GM18520 (cell line): ENCODE data around the gene PATZ1.

Experiments used
- ATAC-seq: cut with Tn5 transposase; IDR thresholded peaks from one replicate; pipeline ENCODE4 v1.9.1; 2021; ENCODE audit not compliant: unreplicated experiment

Gene PATZ1

DNA sequence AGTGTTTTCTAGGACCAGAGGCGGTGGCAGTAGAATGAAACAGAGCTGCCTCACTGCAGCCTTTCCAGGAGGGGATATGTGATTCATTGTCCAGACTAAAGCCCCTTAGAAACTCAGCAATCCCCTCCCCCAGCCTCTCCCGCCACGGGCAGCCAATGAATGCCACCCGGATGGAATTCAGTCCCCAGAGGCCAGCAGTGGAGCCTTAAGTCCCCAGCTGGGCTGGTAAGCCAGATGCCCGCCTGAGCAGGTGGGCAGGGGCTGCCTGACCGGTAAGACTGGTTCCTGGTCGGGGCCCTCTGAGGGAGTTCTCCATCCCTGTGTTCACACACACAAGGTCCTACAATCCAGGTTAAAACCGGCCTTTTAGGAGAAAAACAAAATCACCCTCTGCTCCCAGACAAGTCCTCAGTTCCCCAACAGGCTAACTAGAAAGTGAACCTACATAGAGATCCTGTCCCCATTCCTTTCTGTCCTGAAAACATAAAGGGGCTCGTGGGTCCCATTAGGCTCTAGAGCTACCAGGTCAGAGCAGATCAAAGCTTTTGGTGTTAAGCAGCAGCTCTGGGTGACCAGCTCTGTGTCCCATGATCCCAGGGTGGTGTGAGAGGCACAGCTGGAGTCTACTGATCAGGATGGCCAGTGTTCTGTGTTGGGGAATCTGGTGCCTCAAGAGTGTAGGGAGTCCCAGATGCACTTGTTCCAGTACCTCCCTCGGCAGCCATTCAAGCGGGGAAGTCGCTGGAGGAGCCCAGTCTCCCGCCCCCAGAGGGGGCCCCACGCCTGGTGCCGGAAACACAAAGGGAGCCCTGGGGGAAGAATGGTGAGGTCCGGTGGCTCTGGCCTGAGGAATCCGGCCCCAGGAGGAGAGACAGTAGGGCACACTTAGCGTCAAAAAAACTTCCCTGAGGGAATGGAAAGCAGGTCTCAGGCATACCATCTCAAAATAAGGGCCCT, 2.6 kb downstream of the PATZ1 start:
- ATAC-seq, result no peak

DNA sequence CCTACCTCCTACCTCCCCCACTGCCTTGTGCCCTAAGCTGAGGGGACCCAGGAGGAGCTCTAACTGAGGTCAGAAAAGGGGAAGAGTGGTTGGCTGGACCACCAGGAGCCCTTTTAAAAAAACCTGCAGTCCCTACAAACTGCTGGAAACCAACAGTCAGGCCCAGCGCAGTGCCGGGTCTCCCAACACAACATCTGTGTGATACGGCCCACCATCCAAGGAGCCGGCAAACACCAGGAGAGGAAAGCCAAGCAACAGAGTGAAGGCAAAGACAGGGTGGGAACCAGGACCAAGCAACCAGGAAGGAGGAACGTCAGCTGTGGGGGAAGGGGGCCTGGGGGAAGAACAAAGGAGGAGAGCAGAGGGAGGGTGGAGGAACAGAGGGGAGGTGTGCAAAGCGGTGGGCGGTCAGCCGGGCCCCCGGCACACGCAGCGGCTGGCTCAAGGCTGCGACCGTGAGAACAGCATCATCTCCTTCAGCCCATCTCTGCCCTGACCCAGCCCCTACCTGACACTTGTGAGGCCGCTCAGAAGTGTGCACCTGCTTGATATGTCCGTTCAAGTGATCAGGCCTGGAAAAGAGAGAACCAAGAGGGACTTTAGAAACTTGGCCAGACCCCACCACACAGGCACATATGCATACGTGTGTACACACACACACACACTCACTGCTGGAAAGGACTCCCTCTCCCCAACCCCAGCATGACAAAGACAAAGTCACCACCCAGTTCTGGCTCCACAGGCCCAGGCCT, 3.6 kb downstream of the PATZ1 start:
- no peak for ATAC-seq

DNA sequence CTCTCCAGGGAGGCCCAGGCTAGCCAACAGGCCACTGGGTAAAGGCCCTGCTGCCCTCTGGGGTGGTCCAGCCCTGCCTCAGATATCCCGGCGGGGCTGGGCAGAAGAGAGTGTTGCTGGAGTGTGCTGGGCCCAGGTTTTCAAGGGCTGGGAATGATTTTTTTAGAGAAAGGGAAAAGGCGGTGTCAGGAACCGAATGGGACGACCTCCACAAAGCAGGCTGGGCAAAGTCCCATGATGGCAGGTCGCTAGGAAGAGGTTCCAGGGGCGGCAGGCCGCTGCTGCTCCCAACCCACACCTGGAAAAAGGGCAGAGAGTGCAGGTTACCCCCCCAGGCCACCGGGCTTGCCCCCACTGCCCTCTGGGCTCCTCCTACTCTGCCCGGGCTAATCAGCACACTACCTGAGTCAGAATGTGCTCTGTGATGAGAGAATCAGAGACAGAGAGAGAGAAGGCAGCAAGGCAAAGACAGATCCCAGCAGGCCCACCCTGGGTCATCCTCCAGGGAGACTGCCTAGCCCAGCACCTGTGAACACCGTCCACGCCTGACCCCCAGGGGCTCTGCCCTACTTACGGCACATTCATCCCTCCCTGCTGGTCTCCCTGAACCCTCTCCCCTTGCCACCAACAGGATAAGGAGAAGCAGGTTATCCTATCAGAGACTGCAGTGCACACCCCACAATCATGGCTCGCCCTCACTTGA, 4.6 kb downstream of the PATZ1 start:
- no peak for ATAC-seq

DNA sequence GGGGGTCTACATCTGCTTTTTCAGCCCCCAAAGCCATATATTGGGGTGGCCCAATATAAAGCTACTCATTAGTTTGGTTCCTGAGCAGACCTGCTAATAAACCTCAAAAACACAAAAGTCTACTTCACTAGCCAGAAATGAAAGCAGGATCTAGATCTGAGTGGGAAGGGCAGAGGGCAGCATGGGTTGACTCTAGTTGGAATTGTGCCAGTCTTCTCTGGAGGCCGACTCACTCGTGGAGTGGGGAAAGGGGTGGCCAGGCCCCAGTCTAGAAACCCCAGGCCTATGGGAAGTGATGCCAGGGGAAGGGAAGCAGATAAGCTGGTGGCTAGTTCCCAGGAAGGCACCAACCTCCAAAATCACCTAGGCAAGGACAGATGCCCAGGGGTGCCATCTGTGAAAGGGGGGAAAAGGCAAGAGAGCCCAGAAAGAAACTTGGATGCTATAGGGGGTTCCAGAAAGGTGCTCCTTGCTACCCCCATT, 5.3 kb downstream of the PATZ1 start:
- no peak for ATAC-seq

DNA sequence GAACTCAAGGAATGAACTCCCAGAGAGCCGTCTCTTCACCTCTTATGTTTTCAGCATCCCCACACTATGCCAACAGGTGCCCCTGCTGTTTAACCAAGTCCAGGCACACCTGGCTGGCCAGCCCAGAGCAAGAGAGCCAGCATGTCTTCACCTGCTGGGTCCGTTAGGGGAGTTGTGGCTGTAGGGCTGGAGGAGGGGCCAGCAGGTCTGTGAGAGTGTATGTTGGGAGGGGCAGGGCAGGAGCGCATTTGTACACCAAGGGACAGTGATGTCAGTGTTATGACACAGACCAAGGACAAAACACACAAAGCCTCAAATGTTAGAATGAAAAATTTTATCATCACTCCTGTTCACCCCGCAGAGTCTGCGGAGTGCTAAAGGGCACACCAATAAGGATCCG, 5.8 kb downstream of the PATZ1 start:
- ATAC-seq, result no peak

DNA sequence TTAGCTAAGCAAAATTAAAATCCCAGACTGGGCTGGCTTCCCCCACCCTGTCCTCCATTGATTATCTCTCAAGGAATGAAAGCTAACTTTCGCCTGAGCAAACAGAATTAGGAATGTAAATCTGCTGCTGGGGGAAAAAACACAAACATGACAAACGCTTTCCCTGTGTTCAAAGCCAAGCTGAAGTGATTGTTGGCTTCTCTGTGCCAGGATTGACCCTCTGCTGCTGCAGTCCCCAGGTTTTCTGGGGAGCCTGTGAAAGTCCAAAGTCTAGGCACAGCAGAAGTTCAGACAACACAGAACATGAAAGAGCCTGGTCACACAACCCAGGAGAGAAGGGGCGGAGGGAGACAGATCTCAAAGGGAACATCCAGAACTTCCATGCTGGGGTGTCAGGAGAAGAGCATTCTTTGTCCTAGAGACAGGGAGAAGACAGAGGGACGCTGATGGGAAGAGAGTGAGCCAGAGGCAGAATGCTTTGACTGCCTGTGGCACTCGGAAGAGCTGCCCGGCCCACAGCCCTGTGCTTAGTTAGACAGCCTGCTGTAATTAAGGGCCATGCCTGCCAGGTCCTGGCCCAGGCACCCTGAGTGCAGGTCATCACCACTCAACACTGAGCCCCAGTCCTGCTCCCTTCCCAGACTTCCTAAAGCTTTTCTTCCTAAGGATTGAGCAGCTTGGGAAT, 6.9 kb downstream of the PATZ1 start:
- no peak for ATAC-seq

DNA sequence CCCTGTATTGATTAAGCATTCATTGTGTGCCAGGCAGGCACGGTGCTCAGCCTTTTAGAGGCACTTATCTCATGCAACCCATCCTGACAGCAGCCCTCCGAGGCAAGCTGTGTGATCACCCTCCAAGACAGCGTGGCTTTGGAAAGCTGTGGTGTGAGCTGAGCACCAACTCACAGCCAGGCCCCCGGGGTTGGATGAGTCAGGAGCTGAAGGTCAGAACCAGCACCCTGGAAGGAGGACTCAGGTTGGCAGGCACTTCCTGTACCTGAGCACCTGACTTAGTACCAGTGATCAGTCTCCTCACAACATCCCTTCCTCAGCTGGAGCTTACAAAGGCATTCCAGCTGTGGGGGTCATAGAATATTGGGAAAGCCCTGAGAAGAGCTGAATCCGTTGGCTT, 9.0 kb downstream of the PATZ1 start:
- no peak for ATAC-seq

DNA sequence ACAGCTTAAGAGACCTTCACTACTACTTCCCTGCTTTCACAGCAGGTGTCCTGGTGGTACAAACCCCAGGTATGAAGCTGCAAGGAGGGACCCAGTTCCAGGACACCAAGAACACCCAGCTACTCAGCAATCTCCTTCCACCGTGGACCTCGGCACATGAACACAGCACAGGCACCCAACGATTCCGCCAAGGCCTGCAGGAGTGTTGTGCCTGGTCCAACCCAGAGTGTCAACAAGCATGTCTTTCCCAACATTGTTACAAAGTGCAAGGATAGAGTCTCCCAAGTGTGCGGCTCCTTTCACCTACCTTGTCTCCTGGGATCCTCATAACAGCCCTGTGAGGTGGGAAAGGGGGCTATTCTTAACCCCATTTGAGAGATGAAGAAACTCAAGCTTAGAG, 11.8 kb downstream of the PATZ1 start:
- no peak for ATAC-seq

DNA sequence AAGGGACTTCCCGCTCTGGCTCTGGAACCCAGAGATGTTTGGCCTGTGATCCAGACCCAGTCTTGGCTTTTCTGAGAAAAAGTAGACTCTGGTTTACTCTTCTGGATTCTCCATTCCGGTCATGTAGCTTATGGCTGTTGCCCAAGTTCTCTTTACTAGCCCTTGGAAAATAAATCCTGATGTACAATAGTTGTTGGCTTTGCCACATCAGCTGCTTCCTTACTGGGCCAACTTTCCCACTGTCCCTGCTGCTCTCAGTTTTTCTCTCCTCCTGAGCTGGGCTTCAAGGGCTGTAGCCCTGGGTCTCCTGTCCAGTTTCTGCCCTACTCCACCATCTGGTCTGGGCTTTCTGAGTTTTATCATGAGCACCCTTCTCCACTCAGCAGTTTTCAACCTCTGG, 12.5 kb downstream of the PATZ1 start:
- ATAC-seq, result no peak

DNA sequence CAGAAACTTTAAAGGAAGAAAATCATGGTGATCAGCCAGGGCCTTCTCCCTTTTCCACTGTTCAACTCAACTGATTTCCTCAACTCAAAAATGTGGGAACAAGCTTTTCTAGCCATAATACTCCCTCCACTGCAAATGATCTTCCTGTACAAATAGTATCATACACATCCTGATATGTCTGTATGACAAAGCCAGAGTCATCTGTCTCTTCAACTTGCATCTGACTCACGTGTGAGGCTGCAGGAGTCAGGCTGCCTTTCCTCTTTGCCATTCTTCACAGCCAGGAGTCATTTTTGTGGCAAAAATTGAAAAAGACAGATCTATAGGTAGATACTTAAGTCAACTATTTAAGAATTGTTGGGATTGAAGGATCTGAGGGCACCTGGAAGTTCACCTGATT, 13.3 kb downstream of the PATZ1 start:
- ATAC-seq, result no peak

DNA sequence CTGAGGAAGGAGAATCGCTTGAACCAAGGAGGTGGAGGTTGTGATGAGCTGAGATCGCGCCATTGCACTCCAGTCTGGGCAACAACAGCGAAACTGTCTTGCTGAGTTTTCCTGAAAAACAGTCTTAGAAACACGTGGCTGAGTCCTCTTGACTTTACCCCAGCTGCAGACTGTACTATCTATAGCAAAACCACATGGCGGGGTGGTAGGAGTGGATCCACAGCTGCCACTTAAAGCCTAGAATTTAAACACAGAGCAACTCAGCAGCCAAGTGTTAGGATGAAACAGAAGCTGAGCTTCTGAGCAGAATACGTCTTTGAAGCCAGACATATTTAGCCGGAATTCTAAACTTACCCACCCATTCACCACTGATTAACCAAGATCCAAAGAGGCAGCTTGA, 14.1 kb downstream of the PATZ1 start:
- no peak for ATAC-seq

DNA sequence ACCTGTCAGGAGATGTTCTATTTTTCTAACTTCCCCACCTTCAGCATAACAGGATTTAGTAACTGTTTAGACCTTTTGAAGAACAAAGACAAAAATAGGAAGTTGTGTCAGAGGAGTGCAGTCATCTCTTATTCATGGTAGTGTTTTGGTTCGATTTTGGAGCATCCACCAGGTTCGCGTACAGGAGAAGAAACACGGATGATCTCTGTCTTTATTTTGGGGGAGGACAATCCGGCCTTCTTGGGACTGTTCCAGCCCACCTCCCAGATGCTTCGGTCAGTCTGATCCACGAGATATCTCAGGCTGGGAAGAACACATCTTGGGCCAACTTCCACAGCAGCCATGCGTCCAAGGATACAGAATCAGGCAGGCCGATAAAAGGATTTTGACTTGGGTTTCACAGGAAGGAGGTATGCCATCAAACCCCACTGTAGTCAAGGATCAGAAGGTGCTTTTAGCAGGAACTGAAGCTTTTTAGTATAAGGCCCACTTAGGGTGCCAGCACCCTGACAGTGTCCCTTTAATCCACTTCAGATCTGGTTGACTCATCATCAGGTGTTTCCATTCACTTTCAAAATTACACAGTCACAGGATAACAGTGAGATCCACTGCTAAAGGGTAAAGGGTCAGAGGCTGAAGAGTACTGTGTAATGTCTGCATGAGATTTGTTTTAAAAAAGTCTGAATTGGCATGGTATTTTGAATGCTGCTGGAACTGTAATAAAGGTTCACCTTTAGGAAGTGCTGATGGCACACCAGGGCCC, 16.5 kb downstream of the PATZ1 start:
- no peak for ATAC-seq

DNA sequence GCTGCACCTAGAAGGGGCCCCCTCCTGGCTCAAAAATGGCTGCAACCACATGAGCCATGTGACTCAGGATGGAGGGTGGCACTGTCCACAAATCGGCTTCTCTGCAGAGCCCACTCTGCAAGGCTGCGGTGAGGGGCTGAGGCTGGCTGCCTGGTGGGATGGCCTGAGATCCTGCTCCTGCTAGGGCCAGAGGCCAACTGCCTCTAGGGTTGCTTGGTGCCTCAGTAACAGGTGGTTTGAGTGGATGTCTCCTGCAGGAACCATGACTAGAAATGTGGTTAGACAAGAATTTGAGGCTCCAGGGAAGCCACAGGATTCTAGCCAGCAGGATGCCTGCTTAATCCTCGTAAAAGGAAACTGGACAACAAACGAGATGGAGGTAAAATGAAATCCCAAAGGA, 17.1 kb downstream of the PATZ1 start:
- no peak for ATAC-seq

DNA sequence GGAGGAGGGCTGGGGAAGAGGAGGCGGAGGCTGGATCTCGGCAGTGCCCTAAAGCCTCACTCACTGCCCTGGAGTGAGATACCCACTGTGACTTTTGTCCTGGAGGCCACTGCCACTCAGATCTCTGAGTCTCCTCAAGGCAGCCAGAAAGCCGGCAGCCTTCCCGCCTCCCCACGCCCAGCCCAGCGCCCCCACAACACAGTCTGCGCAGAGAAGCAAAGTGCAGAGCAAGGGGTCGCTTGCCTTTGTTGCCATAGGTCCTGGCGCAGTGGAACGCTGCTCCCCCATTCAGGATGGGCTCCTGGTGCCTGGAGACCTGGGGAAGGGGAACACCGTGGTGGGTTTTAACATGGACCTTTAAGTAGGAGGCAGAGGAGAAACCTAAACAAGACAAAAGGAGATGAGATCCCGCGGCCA, 17.6 kb downstream of the PATZ1 start:
- no peak for ATAC-seq

DNA sequence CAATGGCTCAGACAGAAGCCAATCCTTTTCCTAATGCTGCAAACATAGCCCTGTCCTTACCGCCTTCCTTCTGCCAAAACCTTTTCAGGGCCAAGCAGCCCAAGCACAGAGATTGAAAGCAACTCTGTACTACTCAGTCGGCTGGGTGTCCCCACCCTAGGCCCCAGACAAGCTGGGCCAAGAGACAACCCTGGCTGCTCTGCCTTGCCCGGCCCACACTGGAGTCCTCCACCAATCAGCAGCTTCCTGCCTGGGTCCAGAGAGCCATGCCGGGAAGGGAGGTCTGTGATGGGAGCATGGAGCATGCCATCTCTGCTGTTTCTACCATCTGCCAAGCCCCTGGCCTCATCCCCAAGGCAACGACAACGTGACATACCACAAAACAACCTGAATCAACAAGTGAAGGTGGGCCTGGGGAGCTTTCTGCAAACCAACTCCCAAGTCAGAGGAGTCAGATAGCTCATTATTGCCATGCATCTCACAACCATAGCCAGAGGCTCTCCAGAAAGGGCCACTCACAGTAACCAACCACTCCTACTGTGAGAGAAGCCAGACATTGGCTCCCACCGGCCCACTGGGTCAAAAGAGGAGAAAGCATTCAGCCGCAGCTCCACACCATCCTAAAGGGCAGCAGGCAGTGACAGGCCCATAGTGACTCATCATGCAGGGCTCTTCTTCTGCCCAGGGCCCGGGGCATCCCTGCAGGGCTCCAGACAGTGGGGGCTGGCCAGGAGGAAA, 18.2 kb downstream of the PATZ1 start:
- no peak for ATAC-seq

DNA sequence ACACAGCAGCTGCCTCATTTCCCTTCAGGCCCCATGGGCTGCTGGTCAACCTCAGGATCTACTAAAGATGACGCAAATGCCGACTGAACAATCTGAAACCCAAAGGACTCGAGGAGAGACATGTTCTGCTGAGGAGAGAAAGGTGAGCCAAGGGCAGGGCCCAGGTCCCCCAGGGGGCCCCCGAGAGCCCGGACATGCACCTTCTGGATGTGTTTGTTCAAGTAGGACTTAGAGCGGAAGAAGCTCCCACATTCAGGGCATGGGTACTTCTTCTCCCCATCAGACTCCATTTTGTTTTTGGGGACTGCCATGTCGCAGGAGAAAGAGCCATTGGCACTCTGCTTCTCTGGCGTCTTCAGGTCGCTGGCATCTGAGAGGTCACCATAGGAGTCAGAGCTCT, 19.3 kb downstream of the PATZ1 start:
- ATAC-seq, result no peak

DNA sequence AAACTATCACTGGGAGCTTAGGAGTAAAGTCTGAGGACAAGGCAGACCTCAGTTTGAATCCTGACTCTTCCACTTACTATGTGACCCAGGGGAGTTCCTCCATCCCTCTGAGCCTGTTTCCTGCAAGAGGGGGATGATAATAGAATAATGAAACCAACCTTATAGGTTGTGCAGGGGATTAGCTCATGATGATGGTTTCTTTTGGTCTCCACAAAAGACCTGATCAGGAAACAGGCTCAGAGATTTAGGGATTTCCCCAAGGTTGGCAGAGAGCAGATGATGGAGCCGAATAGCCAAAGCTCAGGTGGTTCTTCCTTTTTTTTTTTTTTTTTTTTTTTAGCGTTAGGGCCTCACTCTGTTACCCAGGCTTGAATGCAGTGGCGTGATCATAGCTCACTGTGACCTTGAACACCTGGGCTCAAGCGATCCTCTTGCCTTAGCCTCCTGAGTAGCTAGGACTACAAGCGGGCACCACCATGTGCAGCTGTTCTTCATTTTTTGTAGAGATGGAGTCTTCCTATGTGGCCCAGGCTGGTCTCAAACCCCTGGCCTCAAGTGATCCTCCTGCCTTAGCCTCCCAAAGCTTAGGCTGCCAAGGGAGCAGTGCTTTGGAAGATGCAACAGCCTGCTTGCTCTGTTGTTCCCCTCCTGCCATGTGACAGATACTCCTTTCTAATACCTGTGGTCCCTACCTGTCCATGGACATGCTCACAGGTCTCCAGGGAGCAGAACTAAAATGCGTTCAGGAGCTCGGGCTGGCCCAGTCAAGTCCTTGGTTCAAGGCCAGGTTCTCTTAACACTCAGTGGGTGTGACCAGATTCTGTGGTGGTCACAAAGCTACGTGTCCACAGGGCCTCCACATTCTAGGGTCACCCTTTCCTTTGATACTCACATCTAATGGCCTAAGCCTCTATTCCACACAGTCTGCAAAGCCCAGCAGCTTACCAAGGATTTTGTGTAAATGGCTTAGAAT, 22.3 kb downstream of the PATZ1 start:
- no peak for ATAC-seq

DNA sequence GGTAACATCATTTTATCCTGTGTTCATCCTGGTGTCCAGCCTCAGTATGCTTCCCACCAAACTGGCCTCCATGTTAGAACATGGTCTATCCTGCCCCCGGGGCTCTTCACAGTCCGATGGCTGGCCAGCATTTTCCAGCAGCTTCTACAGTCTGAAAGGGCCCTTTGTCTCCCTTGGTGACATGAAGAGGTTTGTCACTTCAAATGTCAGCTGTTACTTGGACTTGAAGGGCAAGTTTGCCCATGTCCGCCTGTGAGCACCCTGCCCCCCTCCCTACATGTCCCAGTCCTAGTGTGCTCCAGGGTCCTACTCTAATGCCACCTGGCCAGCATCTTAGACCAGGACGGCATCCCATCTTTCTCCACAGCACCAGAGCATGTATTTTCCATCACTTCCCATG, 24.7 kb downstream of the PATZ1 start:
- no peak for ATAC-seq
